ENCODE measurements around the gene OBP2B.
"Not testable (repeated sequence)": the region's sequence is repeated elsewhere in the genome, so short reads cannot be mapped to it uniquely, and the experiment has no call there.

OBP2B gene

DNA sequence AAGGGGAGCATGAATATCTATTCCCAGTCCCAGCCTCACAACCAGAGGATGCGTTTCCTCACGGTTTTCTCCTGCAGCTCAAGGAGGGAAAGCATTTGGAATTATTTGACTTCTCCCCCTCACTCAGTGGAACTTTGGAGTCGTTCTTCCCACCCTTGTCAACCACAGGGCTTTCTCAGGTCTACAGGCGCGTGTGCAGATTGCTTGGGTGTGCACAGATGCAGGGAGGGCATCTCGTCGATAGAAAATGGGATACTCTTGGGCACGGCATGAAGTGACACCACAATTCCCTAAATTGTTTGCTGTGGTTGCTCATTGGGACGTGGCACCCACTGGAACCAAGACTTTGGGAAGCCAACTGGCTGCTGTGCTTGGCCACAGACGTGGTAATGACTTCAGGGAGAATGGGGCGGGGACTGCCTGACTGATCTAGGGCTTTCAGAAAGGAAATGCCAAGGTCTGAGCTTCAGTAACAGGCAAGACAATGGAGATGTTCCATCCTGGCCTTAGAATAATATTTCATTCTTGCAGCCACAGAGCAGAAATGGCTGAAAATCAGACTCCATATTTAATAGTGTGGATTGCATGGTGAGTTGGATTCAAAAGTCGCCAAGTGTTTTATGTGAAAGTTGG, 12.2 kb upstream of the OBP2B start:
- no peak for DNase-seq (ENCODE audit: low read depth)

GRCh38 chr9:133218049-133218975, 9.3 kb upstream of the OBP2B start:
- DNase-seq (ENCODE audit: low read depth), result not testable (repeated sequence)

DNA sequence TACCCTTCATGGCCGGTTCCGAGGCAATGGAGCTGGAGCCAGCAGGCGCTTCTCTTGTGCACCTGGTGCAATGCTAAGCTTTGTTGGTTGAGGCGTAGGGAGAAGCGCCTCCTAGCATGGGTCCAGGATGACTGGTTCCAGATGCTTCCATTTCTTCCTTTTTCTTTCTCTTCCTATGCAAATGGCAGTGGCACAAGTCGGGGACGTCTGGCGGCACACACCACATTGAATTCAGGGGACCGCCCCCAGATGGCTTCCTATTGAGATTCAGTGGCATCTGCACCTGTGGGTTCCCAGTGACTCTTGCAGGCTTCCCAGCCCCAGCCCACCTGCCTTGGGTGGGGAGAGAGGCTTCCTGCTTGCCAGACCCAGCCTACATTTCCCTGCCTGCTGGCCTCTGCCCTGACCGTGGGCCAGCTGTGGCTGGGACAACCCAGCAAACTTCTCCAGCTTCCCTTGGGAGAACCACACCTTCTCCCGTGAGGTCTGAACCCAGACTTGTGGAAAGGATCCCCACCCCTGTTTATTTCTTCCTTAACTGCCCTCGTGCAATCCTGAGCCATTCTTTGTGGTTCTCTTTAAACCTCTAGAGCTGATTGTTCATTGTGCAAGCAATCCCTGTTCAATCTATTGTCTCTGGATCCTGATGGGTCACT, 8.4 kb upstream of the OBP2B start:
- DNase-seq (ENCODE audit: low read depth), result not testable (repeated sequence)

DNA sequence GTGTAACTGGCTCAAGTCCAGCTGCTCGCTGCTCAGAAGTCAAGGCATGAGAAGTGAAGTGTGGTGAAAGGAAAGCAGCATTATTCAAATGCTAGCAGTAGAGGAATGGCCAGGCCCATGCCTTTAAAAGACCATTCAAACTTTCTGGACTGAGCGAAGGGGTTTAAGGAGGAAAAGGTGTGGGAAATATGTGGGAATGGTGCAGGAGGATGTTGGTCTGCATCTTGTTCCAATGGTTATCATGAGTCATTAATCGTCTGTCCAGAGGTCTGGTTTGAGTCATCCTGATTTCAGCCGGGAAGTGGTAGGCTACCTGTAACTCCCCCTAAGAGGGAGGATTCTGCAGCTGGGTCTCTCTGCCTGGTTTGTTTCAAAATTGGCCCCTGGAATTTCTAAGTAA, 5.2 kb upstream of the OBP2B start:
- DNase-seq (ENCODE audit: low read depth), result not testable (repeated sequence)

DNA sequence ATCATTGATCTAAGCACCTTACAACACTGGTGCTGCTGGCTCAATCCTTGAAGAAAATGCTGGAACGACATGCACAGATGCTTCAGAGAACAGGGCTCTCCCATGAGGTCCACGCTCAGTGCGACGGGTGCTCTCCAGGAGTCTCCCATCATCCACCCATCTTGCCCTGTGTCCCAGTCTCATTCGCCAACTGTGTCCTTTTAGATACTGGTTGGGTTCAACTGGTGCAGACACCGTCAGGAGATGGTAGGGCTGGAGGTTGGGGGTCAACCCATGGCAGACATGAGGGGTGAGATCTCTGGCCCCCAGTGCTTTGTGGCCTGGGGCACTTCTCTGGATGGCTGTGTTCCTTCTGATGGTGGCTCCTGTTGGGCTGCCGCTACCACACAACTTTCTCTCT, 1.6 kb upstream of the OBP2B start:
- no peak for DNase-seq (ENCODE audit: low read depth)

GRCh38 chr9:133210202-133210532, 1.1 kb upstream of the OBP2B start:
- DNase-seq (ENCODE audit: low read depth), result no peak

DNA sequence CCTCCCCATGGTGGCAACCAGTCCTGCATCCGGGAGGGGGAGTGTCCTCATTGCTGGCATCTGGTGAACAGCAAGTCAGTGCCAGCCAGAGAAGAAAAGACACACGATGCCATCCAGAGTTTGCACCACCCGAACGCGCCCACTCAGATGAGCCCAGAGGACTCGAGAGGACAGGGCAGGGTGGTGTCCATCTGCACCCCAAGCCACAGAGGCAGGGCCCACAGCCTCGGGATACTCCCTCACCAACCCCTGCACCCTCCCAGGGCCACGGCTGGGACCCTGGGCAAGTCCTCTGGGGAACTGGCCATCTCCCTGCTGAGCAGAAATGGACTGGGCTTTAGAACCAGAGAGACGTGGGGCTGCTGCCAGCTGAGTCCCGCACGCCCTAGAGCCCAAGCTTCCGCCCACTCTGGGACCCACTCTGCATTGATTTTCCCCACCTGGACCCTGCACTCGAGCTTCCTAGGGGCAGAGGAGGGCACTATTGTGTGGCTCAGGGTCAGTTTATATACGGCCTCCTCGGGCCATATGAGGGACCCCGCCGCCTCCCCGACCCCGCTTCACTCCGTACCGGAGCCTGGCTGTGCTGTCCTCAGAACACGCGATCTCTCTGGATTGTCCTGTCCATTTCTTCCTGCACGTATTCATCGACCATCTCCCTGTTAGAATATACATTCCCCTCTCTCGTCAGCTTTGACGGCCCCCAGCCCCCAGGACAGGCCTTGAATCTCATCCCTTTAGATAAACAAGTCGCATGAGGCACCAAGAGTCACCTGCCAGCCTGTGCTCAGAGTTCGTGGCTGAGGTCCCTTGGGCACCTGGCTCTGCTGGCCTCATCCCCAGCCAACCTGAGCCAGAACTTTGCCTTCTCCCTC, 514 bp upstream of the OBP2B start:
- DNase-seq (ENCODE audit: low read depth), result not testable (repeated sequence)

DNA sequence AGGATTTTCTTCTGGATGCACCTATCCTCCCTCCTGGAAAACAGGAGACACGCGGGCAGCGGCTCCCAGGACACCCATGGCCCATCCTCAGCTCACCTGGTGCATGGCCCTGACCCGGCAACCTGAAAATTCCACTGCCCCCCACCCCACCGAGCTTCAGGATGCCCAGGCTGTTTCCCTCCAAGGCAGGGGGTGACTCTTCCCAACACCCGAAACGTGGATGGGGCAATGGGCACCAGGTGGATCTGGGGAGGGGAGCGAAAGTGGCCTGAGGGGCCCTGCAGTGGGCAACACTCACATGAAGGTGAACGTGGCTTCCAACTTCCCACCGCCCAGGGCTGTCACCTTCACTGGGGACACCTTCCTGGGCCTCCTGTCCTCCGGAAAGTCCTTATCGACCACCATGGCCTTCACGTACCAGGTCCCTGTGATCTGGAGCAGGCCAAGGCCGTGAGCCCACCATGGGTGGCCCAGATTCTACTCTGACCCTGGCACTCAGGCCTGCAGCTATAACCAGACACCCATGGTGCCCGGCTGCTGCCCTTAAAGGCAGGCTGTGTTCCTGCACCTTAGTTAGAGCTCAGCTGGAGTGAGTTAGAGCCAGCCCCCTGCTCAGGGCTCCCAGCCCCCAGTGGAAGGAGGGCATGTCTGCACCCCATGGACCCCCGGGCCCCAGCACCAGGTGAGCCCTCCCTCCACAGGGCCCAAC, 725 bp downstream of the OBP2B start:
- not testable (repeated sequence) for DNase-seq (ENCODE audit: low read depth)

DNA sequence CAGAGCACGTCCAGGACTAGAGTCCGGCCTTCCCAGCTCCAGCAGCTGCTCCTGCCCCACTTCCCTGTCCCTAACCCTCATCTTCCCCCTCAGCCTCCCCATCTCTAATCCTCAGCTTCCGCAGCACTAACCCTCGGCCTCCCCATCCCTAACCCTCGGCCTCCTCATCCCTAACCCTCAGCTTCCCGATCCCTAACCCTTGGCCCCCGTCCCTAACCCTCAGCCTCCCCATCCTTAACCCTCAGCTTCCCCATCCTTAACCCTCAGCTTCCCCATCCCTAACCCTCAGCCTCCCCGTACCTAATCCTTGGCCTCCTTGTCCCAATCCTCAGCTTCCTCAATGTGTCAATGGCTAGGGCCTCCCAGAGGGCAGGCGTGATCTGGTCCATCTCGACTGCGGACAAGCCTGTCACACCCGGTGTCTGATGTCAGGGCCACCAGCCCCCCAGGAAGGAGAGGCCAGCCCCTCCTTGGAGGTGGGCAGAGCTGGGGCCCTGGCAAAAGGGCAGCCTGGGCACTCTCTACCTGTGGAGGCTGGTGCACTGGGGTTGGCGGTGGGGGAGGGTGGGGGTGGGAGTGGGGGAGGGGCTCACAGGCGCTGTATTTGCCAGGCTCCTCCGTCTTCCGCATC, 1.4 kb downstream of the OBP2B start:
- DNase-seq (ENCODE audit: low read depth), result no peak

DNA sequence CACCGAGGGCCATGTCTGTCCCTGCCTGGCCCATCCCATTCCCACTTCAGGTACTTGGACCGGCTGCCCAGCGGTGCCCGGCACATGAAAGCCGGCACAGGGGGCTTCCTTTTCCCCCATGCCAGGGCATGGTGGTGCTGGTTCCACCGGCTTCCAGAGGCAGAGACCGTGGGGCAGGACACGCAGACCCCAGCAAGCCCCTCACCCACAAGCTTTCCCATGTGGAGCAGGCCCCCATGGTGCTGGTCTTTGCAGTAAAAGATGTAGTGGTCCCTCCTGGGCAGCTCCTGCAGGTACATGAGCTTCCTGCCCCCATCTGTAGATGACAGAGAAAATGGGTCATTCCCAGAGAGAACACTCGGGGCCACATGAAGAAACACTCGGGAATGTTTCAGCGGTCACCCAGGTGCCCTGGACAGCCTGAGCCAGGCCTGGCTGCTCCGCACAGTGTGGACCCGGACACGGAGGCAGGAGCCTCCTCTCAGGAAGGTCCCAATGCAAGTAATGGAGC, 2.0 kb downstream of the OBP2B start:
- DNase-seq (ENCODE audit: low read depth), result no peak

DNA sequence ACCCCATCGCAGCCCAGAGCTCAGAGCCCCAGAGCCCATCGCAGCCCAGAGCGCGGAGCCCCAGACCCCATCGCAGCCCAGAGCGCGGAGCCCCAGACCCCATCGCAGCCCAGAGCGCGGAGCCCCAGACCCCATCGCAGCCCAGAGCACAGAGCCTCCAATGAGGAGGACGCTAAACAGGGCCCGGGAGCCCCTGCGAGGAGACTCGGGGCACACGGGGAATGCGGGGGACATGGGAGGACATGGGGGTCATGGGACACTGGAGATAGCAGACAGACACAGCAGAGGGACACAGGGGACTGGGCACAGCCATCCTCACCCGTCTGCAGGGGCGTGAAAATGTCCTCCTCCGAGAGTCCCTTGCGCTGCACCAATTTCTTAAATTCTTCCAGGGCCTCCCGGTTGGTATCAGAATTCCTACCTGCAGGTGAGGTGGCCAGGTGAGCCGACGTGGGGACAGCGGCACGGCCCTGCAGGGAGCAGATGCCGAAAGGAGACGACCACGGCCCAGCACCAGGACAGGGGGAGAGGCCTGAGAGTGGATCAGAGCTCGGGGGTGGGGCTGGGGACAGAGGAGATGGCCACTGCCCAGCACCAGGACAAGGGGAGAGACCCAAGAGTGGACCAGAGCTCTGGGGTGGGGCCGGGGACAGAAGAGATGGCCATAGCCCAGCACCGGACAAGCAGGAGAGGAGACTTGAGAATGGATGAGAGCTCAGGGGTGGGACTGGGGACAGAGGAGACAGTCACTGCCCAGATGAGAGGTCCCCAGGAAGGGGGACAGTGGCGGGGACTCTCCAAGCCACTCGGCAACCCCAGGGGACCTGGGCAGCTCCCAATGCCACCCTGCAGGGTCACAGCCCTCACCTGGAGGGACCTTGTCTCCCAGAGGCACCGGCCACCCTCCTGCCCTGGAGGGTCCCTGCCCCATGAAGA, 2.8 kb downstream of the OBP2B start:
- DNase-seq (ENCODE audit: low read depth), result no peak

GRCh38 chr9:133205481-133205887, 3.6 kb downstream of the OBP2B start:
- DNase-seq (ENCODE audit: low read depth), result not testable (repeated sequence)

DNA sequence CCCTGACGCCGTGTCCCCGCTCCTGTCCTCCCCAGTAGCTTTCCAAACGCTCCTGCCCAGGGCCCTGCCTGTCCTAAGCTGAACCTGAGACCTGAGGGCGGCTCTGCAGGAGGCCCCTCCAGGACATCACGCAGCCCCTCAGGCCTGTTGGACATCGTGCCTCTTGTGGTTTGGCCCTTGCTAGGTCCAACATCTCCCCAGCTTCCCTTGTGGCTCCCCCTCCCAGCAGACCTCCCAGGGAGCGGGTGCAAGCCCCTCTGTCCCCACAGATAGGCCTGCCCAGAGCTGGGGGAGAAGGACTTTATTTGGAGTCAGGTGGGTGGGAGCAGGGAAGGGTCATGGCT, 4.1 kb downstream of the OBP2B start:
- no peak for DNase-seq (ENCODE audit: low read depth)

DNA sequence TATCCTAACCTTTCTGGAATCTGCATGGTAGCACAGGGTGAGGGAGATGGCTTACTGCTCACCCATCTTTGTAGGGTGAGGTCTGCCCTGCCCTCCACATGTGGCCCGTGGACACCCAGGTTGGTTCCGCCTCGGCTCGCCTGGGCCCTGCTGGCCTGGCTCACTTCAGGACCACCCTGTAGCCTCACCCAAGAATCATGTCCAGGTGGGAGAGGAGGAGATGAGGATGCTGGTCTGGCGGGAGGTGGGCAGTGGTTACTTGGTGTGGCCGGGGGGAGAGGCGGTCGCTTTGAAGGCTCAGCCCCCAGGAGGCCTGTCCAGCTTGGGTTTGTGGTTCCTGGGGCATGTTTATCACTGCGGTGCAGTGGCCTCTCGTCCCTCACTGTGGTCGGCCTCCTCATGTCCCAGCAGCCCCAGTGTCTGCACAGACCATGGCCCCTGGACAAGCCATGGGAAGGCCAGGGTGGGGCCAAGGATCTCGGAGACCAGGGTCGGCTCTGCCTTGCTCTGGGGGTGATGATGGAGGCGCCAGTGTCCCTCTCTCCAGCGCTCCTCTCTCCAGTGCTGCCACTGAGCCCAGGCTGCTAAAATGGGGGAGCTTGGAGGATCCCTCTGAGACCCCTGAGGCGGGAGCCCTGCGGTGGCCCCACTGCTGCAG, 4.6 kb downstream of the OBP2B start:
- no peak for DNase-seq (ENCODE audit: low read depth)

DNA sequence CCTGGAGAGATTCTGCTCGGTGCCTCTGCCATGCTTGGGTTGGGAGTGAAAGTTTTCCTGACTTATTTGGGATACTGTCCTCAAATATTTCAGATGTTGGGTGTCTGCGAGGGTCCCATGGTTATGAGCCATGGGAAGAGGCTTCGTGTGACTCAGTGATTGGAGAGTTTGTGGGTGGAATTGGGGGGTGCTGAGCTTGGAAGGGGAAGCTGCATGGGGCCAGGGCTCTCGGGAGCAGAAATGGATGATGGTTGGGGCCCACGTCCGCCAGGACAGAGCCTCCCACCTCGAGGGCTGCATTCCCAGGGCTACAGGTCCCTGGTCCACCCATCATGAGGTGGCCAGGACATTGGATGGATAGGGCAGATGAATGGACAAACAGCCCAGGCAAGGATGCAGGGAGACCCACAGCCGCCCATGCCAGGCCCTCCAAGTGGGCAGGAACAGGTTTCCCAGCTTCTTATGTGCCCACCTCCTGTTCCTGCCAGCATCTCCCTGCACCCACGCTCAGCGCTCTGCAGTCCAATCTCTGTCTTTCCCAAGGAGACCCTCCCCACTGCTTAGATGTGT, 5.5 kb downstream of the OBP2B start:
- no peak for DNase-seq (ENCODE audit: low read depth)

DNA sequence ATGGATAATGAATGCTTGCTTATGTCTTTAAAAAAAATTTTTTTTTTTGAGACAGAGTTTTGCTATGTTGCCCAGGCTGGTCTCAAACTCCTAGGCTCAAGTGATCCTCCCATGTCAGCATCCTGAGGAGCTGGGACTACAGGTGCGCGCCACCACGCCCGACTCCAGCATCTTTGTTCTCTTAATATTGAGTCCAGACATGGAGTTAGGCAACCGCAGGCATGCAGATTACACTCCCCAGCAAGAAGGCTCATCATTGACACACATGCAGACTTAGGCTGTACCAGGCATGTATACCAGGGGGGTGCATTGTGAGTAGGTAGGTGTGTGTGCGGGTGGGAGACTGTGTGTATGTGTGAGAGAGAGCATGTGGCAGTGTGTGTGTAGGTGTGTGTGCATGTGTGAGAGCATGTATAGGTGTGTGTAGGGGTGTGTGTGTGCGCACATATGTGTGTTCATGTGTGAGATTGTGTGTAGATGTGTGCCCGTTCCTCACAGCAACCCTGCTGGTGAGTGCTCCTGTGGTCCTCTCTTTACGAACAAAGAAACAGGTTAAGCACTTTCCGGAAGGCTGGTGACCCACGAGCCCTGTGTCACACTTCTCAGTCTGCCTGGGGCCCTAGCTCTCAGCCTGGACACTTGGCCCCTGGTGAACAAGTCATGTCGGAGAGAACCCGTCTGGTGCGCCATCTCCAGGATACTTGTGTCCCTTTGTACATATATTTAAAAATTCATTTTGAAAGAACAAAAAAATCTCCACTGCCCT, 6.2 kb downstream of the OBP2B start:
- no peak for DNase-seq (ENCODE audit: low read depth)

DNA sequence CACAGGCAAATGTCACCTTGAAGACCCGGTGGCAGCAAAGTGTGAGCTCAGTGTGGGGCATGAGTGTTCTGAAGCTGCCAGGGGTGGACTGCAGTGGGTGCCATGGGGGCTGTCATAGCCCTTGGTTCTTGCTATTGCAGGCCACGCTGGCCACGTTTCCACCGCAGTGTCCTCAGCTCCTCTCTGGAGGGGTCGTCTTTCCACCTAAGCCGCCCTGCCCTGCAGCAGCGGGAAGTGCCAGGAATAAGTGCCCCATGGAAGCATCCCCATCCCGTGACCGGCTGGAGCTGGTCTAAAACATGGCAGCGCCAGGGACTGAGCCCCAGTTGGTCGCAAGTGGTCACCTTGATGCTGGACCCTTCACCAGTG, 6.9 kb downstream of the OBP2B start:
- DNase-seq (ENCODE audit: low read depth), result no peak
